ENCODE measurements around the gene DPEP1. TPM values are rescaled to one million over a fixed set of nuclear protein-coding genes. Genes with fewer than 3 reads are reported as not detected.
A peak's percentile ranks its signal among the peaks of the same experiment; 100 is the strongest.

Gene DPEP1
- total RNA-seq, 6 donors from 2014 or later = 1.2 to 2.7 (median 1.5) TPM; not detected in 3

DNA sequence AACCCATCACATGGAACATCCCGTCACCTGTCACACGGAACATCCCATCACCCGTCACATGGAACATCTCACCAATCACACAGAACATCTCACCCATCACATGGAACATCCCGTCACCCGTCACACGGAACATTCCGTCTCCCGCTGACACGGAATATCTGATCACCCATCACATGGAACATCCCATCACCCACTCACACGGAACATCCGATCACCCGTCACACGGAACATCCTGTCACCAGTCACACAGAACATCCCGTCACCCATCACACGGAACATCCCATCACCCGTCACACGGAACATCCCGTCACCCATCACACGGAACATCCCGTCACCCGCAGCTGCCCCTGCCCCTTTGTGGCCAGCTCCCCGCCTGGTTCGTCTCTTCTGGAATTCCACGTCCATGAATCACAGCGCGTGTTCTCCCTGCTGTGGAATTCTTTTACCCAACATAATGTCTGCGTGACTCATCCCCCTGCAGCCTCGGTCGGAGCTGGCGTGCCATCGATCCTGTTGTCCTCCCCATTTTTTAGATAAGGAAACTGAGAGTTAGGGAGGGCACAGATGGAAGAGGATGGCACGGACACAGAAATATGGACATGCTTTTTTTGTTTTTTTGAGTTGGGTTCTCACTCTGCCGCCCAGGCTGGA, 32.3 kb upstream of the DPEP1 start:
- no peak for TF ChIP-seq CTCF (IDR thresholded peaks at IDR 0.05)
- no peak for TF ChIP-seq EP300 (IDR thresholded peaks at IDR 0.05)
- TF ChIP-seq POLR2AphosphoS5 (IDR thresholded peaks at IDR 0.05) = no peak
- TF ChIP-seq POLR2A (IDR thresholded peaks at IDR 0.05) = no peak
- WGBS, 2 donors = 90 to 93% methylated on average over 33 of the region's 33 CpGs
- H3K27me3 ChIP-seq = peaks cover 0 to 7% (median 4%) of the 10 kb centered on the region in 4 donors
- peak overlapping the region in 1 of 4 donors; percentile 80 for H3K27ac ChIP-seq
- ATAC-seq (ENCODE audit: low FRiP score in 2 of 2) (peak in 1 of 2 donors; percentile 85), DNase-seq (peak in 1 of 2 donors; percentile 48)
- H3K9me3 ChIP-seq = no peaks in the 10 kb centered on the region
- peaks cover 14 to 23% (median 16%) of the 10 kb centered on the region in 4 donors for H3K4me1 ChIP-seq
- H3K4me3 ChIP-seq = no peak overlapping the region
- no peaks in the 10 kb centered on the region for H3K36me3 ChIP-seq

DNA sequence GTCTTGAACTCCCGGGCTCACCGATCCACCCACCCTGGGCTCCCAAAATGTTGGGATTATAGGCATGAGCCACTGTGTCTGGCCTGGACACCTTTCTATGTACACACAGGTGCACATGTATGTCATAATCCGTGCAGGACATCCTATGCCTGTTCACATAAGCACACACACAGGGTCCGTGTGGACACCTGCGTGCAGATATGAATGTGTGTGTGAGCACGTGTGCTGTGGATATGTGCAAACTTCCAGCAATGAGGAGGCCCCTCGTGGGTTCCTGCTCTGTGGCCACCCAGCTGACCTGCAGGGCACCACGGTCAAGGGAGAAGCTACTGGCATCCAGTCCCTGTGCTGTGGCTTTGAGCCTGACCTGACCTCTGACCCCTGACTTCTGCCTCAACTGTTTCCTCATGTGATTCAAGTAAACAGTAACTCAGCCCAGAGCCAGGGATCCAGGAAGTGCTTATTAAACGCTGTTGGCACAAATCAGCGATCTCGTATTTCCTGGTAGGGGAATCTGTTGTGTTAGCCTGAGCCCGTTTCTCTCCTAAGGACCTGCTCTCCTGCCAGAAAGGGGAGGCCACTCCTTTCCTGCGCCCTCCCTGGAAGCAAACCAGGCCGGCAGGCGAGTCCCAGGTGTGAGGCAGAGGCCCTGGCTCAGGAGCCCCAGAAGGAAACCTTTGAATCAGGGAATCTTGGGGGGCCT, 31.4 kb upstream of the DPEP1 start:
- peak in 1 of 2 donors; percentile 34 for ATAC-seq (ENCODE audit: low FRiP score in 2 of 2)
- no peak overlapping the region for H3K4me3 ChIP-seq
- whole genome bisulfite sequencing, 2 donors = 34 to 42% methylated on average over 9 to 14 of the region's 15 CpGs
- peak in 1 of 2 donors; percentile 64 for DNase-seq
- H3K27ac ChIP-seq = peak overlapping the region; percentile 51 to 80 (median 72)
- peaks cover 12 to 27% (median 16%) of the 10 kb centered on the region in 4 donors for H3K4me1 ChIP-seq
- TF ChIP-seq CTCF (IDR thresholded peaks at IDR 0.05) (no peak), POLR2AphosphoS5 (IDR thresholded peaks at IDR 0.05) (no peak), EP300 (IDR thresholded peaks at IDR 0.05) (no peak), POLR2A (IDR thresholded peaks at IDR 0.05) (no peak)
- H3K9me3 ChIP-seq = no peaks in the 10 kb centered on the region
- H3K36me3 ChIP-seq = no peaks in the 10 kb centered on the region
- H3K27me3 ChIP-seq = no peaks in the 10 kb centered on the region

GRCh38 chr16:89582614-89583196, 30.7 kb upstream of the DPEP1 start:
- TF ChIP-seq POLR2A (IDR thresholded peaks at IDR 0.05) (no peak), EP300 (IDR thresholded peaks at IDR 0.05) (no peak), POLR2AphosphoS5 (IDR thresholded peaks at IDR 0.05) (no peak)
- DNase-seq (peak in 1 of 2 donors; percentile 75), ATAC-seq (ENCODE audit: low FRiP score in 2 of 2) (no peak)
- Histone ChIP-seq H3K27ac (peak overlapping the region; percentile 51 to 80 (median 72)), H3K36me3 (no peaks in the 10 kb centered on the region), H3K27me3 (no peaks in the 10 kb centered on the region), H3K4me3 (no peak overlapping the region), H3K9me3 (no peaks in the 10 kb centered on the region), H3K4me1 (peaks cover 12 to 27% (median 16%) of the 10 kb centered on the region in 4 donors)
- WGBS, 2 donors = 92 to 93% methylated on average over 13 to 14 of the region's 19 CpGs

DNA sequence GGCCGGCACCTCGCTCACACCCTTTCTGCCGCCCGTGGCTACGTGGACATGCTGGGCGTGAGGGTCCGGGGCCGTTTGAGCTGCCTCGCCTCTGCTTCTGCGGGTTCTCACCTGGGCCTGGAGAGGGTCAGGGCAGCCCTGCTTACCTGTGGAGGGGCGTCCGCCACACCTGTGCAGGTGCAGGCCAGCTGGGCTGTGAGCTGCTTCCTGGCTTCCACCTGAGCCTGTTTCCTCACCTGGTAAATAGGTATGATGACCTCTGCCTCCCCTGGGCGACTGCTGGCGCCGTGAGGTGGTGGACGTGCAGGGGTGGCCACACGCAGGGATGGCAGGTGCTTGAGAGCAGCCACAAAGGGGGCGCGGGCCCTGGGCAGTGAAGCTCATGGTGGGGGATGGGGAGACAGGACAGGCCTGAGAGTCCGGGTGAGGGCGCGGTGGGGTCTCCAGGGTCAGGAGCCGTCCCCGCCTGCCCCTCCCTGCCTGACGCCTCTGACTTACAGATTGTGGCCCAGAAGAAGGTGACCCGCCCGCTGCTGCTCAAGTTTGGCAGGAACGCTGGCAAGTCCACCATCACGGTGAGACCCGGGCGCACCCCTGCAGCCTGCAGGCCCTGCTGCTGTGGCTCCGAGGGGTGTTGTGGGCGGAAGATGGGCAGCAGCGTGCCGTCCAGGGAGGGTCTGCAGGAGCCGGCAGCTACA, 30.1 kb upstream of the DPEP1 start:
- 79 to 96% methylated on average over 12 to 35 of the region's 36 CpGs for WGBS, 2 donors
- no peaks in the 10 kb centered on the region for H3K9me3 ChIP-seq

More for the DNA sequence above, 30.1 kb upstream of the DPEP1 start:
- no peak overlapping the region for H3K4me3 ChIP-seq
- TF ChIP-seq POLR2AphosphoS5 (IDR thresholded peaks at IDR 0.05) (no peak), POLR2A (IDR thresholded peaks at IDR 0.05) (no peak), EP300 (IDR thresholded peaks at IDR 0.05) (no peak), CTCF (IDR thresholded peaks at IDR 0.05) (no peak)
- H3K4me1 ChIP-seq = peaks cover 12 to 27% (median 16%) of the 10 kb centered on the region in 4 donors
- no peak for ATAC-seq (ENCODE audit: low FRiP score in 2 of 2)
- H3K36me3 ChIP-seq = no peaks in the 10 kb centered on the region
- peak in 1 of 2 donors; percentile 79 for DNase-seq
- H3K27me3 ChIP-seq = no peaks in the 10 kb centered on the region
- H3K27ac ChIP-seq = no peak overlapping the region

Data from upper lobe of left lung (tissue), 6 donors.